Measurements from ENCODE around the gene BCORL1. TPM values are rescaled to one million over a fixed set of nuclear protein-coding genes. Genes with fewer than 3 reads are reported as not detected.

Gene BCORL1
- total and polyA plus RNA-seq, 2 of the 4 experiments (the other 2 are of a cell fraction), result 0.54 to 1.6 TPM

DNA sequence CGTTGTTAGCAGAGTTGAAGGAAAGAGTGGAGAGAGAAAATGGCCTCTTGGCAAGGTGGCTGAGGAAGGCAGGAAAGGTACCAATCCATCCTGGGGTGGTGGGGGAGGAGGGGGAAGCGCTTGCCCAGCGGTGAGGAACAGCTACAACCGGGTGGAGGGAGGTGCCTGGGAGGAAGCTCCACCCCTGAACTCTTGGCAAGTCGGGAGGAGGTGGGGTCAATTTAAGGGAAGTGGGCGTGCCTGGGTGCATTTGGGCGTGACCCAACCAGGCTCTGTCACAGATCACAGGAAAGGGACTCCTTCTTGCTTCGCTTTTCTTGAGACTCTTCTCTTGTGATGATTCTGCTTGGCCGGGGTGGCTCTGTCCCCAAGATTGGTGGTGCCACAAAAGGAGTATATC, 41.7 kb downstream of the BCORL1 start:
- no peak overlapping the region for H2AK5ac ChIP-seq (ENCODE audit: low read depth, low read length)
- H2AK9ac ChIP-seq (replicated peaks; ENCODE audit: low read depth, low read length, poor library complexity), result no peak overlapping the region
- H4K20me1 ChIP-seq (ENCODE audit: insufficient read depth, low read length), result no peaks in the 10 kb centered on the region
- no peak overlapping the region for H4K8ac ChIP-seq (ENCODE audit: low read depth in 2 of 2, low read length in 2 of 2)
- H3K4ac ChIP-seq (ENCODE audit: low read depth, low read length), result no peak overlapping the region
- dilution Hi-C loops (cut with HindIII; ENCODE audit: low sequenced_read_pairs, unreplicated experiment), result no loop called here
- no peak overlapping the region for H3K23ac ChIP-seq (ENCODE audit: low read depth, low read length)
- H2AFZ ChIP-seq (replicated peaks; ENCODE audit: low read length, poor library complexity), result peak overlapping the region; percentile 59
- H2BK120ac ChIP-seq (ENCODE audit: low read depth, low read length), result no peak overlapping the region
- ChIA-PET POLR2A (ENCODE audit: unreplicated experiment) (no interaction called here), CTCF (no interaction called here)
- ATAC-seq (ENCODE audit: low read depth) (peak; percentile 75), DNase-seq (peak; percentile 17)
- TF ChIP-seq MAFK (IDR thresholded peaks at IDR 0.05; ENCODE audit: low read depth, low read length), result no peak
- TF ChIP-seq RFX5 (IDR thresholded peaks at IDR 0.05; ENCODE audit: low read depth, low read length), result no peak
- no peak for TF ChIP-seq FOS (IDR thresholded peaks at IDR 0.05; ENCODE audit: low read depth, low read length)
- no peak for TF ChIP-seq MXI1 (IDR thresholded peaks at IDR 0.05; ENCODE audit: borderline replicate concordance, low read depth, low read length)
- TF ChIP-seq CHD1 (IDR thresholded peaks at IDR 0.05; ENCODE audit: low read depth, low read length), result no peak
- no peak for TF ChIP-seq CEBPB (IDR thresholded peaks at IDR 0.05; ENCODE audit: low read depth, low read length)
- peaks cover 14% of the 10 kb centered on the region for H3K36me3 ChIP-seq (ENCODE audit: control insufficient read depth, insufficient read depth, low read length)
- WGBS, 2 experiments (ENCODE audit: extremely low coverage in 2 of 2, insufficient read length in 1 of 2), result 32% methylated on average over 3 of the region's 9 CpGs; no CpG with 5 or more reads in 1 of the 2 experiments
- H3K14ac ChIP-seq (replicated peaks; ENCODE audit: low read depth, low read length), result no peak overlapping the region
- H3K4me3 ChIP-seq (ENCODE audit: insufficient read depth, low read depth, low read length), result no peak overlapping the region
- H3K9me1 ChIP-seq (ENCODE audit: insufficient read depth, low read length), result no peaks in the 10 kb centered on the region
- H4K5ac ChIP-seq (ENCODE audit: low read depth, low read length), result no peak overlapping the region
- H2BK15ac ChIP-seq (ENCODE audit: low read depth, low read length), result no peak overlapping the region
- H3K9ac ChIP-seq (ENCODE audit: low read depth, low read length), result no peak overlapping the region
- no peak overlapping the region for H2BK5ac ChIP-seq (ENCODE audit: low read depth, low read length, poor library complexity, severe bottlenecking)
- peaks cover 1% of the 10 kb centered on the region; the same call in 1 of the 2 replicates for H3K27me3 ChIP-seq (ENCODE audit: control insufficient read depth, insufficient read depth, low read length)
- H2BK20ac ChIP-seq (ENCODE audit: low read depth, low read length), result no peak overlapping the region
- in situ Hi-C loops (cut with MboI; ENCODE audit: low sequenced_read_pairs), result no loop called here
- no peak overlapping the region for H4K91ac ChIP-seq (ENCODE audit: insufficient read depth, low read depth, low read length)
- no peaks in the 10 kb centered on the region for H3K4me1 ChIP-seq (ENCODE audit: control insufficient read depth, insufficient read depth, low read length)
- no peak overlapping the region for H3K18ac ChIP-seq (ENCODE audit: low read depth, low read length)
- no peaks in the 10 kb centered on the region for H3K79me1 ChIP-seq (ENCODE audit: low read depth in 1 of 2, low read length in 2 of 2)
- BruUV-seq (replicated peaks), result no TSS peak
- intact Hi-C loops (cut with micrococcal nuclease), result no loop called here
- no peak overlapping the region for H3K56ac ChIP-seq (ENCODE audit: extremely low read depth, insufficient read depth, low read length)
- no peak overlapping the region for H3K27ac ChIP-seq (ENCODE audit: insufficient read depth, low read length)
- no peaks in the 10 kb centered on the region for H3K9me3 ChIP-seq (ENCODE audit: control insufficient read depth, insufficient read depth, low read length)
- H3K4me2 ChIP-seq (ENCODE audit: low read depth, low read length), result no peak overlapping the region

Measured in IMR-90 (cell line).